HG03139 (cell line): ENCODE results near the gene OBI1.

Experiments
- ATAC-seq: cut with Tn5 transposase; IDR thresholded peaks from one replicate; pipeline ENCODE4 v1.9.1; 2021; ENCODE audit not compliant: unreplicated experiment

Gene OBI1

DNA sequence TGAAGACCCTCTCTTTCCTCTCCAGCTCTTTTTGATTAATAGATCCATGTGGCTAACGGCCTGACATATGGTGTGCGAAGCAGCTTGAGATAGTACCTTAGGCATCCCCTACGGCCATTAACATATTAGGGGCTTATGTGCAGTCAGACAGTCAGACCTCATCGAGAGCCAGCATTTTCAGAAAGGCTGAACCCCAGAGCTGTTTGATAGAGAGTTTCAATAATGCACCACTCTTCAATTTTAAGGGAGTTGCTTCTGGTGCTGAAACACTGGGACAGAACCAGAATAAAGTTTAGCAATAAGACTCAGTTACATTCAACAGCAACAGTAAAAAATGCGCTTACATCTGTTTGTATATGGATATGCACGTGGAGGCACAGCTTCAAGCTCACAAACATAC, 66.4 kb downstream of the OBI1 start:
- ATAC-seq = no peak

DNA sequence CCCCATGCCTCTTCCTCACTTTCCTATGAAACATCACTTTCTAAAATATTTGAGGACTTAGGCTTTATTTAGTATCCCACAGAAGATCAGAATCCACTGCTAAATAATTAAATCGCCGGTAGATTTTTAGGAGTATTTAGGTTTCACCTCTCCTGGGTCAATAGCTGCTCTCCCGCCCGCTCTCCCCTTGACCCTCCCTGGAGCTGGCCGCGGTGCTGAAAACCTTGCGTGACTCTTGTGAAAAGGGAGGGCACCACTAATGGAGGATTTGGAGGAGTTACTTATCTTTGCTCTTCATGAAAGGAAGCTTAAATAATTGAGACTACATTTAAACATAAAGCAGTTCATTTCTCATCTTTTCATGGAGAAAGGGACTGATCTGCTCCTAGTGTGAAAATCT, 69.7 kb downstream of the OBI1 start:
- ATAC-seq = no peak

DNA sequence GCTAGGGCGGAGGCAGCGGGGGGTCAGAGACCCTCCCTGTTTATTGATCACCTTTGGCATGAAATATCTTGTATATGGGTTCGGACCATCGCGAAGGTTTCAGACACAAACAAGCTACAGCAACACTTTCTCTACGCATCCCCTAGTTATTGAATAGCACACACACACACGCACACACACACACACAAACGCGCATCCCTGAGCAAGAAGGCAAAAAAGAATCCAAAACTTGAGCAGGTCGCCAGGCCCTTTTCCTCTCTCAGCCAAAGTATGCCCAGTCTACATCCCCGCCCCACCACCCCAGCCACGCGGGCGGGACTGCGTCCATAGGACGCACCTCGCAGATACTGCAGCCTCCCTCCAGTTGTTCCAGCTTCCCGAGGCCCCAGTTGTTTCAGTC, 71.6 kb downstream of the OBI1 start:
- ATAC-seq = no peak

DNA sequence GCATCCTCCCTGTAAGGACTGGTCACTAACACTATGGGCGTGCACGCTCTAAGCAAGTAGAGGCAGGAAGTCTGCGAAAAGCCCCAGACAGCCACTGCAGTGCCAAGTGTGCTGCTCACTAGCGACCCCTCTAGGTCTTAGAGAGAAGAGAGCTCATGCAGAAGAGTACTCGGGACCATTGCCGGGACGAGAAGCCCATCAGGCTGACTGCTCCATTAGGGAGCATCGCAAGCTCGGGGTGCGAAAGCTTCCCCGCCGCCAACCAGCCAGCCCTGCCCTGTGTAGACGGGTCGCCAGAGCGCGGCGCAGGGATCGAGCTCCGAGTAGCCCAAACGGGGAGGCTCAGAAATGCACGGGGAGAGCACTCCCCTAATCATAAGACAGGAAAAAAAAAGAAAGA, 72.2 kb downstream of the OBI1 start:
- no peak for ATAC-seq

DNA sequence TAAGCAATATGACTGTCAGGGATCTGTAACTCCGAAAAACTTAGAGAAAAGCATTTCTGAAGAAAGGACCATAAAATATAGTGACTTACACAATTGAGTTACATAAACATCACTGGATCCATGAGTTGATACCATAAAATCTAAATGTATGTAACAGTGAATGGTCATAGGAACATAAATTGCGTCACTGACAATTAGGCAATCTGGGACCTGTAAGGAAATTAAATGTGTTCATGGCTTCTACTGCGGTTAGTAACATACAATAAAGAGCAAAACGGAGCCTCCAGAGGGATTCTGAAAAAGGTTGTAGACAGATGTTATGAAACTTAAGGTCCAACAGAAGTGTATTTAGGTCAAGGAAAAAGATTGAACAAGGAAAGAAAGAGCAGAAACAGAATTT, 82.7 kb downstream of the OBI1 start:
- no peak for ATAC-seq

DNA sequence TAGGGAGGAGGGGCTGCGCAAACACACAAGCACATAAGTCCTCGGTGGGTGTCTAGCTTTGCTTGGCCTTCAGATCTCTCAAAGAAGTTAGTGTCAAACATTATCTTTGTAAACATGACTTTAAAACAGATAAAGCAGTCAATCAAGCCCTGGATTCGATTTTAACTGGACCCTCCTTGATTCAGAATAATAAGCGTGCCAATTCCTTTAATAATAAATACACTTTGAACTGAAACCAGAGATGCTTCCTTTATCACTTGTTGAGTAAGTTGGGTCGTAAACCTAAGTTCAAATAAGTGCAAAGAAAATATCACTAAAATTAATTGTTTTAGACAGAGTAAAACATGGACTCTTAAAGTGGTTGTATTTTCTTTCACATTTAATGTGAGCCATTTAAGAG, 86.5 kb downstream of the OBI1 start:
- ATAC-seq = no peak

DNA sequence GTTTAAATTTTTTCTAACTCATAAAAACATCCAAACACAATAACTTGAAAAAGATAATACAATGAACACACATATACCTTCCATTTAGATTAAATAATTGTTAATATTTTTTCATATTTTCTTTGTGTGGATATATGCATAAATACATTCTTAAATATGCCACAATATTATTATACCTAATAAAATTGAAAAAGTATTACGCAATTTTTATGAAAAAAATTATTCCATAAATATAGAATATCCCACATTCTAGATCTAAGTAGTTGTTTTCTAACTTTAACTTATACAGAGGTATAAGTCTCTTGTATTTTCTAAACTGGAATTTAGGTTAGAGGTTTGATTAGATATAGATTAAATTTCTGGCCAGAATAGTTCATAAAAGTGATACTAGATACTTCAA, 89.9 kb downstream of the OBI1 start:
- ATAC-seq = no peak

DNA sequence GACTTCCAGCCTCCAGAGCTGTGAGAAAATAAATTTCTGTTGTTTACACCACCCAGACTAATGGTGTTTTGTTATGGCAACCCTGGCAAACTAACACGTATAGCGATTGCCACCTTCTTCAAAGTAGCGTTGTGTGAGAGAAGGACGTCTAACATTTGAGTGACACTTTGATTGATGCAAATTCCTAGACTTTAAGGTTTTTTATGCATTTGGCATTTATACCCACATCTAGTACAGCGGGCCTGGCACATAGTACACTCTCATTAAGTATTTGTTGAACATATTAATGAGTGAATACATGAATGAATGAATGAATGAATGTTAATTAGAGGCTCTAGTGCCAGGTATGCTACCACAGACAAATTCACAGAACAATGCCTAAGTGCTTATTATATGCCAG, 92.3 kb downstream of the OBI1 start:
- ATAC-seq = no peak
